ENCODE measurements around the gene GTF2F2. TPM values are rescaled to one million over a fixed set of nuclear protein-coding genes. Genes with fewer than 3 reads are reported as not detected.

The GTF2F2 gene
- total and polyA plus RNA-seq, 2 experiments from 2014 or later: 42.1 to 75.6 TPM

- TF ChIP-seq CREB1 (CRISPR knock-in tag; IDR thresholded peaks at IDR 0.05; ENCODE audit: low read depth): no peak
- TF ChIP-seq POLR2AphosphoS5 (IDR thresholded peaks at IDR 0.05; ENCODE audit: low read depth): no peak
- TF ChIP-seq STAT1 (IDR thresholded peaks at IDR 0.05; ENCODE audit: unreplicated experiment): no peak
- no peak for TF ChIP-seq JUNB (IDR thresholded peaks at IDR 0.05; ENCODE audit: unreplicated experiment)
- no peak for TF ChIP-seq REST (IDR thresholded peaks at IDR 0.05; ENCODE audit: unreplicated experiment)
- TF ChIP-seq EZH2 (IDR thresholded peaks at IDR 0.05; ENCODE audit: low read depth, unreplicated experiment): no peak
- TF ChIP-seq NANOG (IDR thresholded peaks at IDR 0.05; ENCODE audit: borderline replicate concordance): no peak
- no peak for TF ChIP-seq ZNF331 (CRISPR knock-in tag; IDR thresholded peaks at IDR 0.05; ENCODE audit: low read depth)
These were observed 138.0 kb downstream of the GTF2F2 start (continued) for GRCh38 chr13:45258334-45258675.

GRCh38 chr13:45267215-45267614 is 146.9 kb downstream of the GTF2F2 start:
- Mint-ChIP-seq H3K9me3 (no peaks in the 10 kb centered on the region), H3K27me3 (ENCODE audit: insufficient read depth, low read depth, poor library complexity) (no peaks in the 10 kb centered on the region), H3K27ac (no peak overlapping the region), H3K36me3 (ENCODE audit: low read depth) (peaks cover 12% of the 10 kb centered on the region; the same call in 2 of the 3 replicates), H3K4me1 (peaks cover 25% of the 10 kb centered on the region), H3K4me3 (no peak overlapping the region)
- no peak for DNase-seq (ENCODE audit: low spot score)
- Histone ChIP-seq H2AFZ (no peak overlapping the region), H3K27me3 (ENCODE audit: insufficient read depth) (no peaks in the 10 kb centered on the region), H3K27ac (ENCODE audit: low read depth) (peak overlapping the region; percentile 51), H3K36me3 (ENCODE audit: insufficient read depth) (no peaks in the 10 kb centered on the region), H4K20me1 (replicated peaks; ENCODE audit: insufficient read depth) (no peaks in the 10 kb centered on the region), H3F3A (replicated peaks; ENCODE audit: low read depth) (peaks cover 4% of the 10 kb centered on the region; the same call in 1 of the 2 replicates), H3K4me2 (no peak overlapping the region), H3K9me2 (ENCODE audit: insufficient read depth) (no peaks in the 10 kb centered on the region), H3K79me2 (replicated peaks; ENCODE audit: insufficient read depth) (no peaks in the 10 kb centered on the region), H3K4me3 (no peak overlapping the region), H3K4me1 (ENCODE audit: insufficient read depth) (peaks cover 23% of the 10 kb centered on the region)
- ATAC-seq: no peak
- no peak for TF ChIP-seq ZNF114 (CRISPR knock-in tag; IDR thresholded peaks at IDR 0.05)
- TF ChIP-seq ETS1 (IDR thresholded peaks at IDR 0.05): no peak
- TF ChIP-seq JUNB (IDR thresholded peaks at IDR 0.05; ENCODE audit: unreplicated experiment): no peak
- TF ChIP-seq STAT1 (IDR thresholded peaks at IDR 0.05; ENCODE audit: unreplicated experiment): no peak
- TF ChIP-seq EZH2 (IDR thresholded peaks at IDR 0.05; ENCODE audit: low read depth, unreplicated experiment): no peak
- no peak for TF ChIP-seq POLR2AphosphoS5 (IDR thresholded peaks at IDR 0.05; ENCODE audit: low read depth)
- no peak for TF ChIP-seq CTCF (conservative IDR thresholded peaks at IDR 0.05; ENCODE audit: low read depth in 2 of 2)

Measured in GM23338 (cell line).